ENCODE data around the gene ZNF426.

ZNF426 gene

DNA sequence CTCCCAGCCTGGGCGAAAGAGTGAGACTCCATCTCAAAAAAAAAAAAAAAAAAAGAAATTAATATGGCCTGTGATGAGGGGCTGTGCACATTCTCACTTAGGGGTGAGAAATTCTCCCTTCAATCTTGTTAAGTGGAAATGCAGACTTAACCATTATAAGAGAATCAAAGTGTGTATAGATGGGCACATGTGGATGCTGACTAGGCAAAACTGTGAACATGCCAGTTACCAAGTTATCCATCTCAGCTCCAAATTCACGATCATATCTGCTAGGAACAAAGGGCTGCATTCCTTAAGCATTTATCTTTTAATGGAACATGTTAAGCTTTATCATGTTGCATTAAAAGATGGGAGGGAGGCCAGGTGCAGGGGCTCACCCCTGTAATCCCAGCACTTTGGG is 44.3 kb downstream of the ZNF426 start:
- no peak for DNase-seq

DNA sequence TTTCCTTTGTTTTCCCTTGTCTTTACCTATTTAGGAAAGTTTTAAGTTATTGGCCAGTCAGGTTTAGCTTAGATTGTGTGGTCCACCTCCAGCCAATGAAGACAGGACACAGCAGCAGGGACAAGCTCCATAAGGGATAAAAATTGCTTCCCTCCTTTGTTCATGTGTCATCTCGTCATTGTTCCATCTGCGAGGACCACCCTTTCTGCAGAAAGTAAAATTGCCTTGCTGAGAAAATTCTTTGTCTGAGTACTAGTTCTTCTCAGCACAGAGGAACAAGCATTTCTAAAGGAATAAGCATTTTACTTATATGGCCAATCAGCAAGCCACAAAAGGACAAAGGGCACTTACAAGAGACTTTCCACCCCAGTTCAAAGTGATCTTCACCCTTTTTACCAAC is 51.4 kb downstream of the ZNF426 start:
- no peak for DNase-seq

DNA sequence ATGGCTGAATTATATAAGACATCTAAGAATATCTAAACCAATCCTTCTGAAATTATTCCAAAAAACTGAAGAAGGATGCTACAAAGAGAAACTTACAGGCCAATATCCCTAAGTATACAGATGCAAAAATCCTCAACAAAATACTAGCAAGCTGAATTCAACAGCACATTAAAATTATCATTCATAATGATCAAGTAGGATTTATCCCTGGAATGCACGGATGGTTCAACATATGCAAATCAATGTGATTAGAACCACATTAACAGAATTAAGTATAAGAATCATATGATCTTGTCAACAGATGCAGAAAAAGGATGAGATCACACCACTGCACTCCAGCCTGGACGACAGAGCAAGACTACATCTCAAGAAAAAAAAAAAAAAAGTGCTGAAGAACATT is 53.3 kb downstream of the ZNF426 start:
- DNase-seq = no peak

DNA sequence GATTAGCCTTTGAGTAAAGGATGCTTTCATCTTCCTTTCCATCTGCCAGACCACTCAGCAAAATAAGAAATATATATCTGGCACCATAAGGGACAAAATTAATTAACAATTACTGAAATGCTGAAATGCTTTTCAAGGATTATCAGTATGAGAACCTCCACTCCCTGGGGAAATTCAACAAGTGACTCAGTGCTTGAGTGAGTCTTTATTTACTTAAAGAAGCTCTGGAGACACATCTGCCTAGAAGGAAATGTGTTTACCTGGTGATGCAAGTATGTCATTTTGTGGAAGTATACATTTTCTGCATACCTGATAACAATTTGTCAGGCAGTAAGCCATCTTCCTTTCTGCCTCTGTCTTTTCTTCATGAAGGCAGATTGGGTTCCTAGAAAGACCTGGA is 63.5 kb downstream of the ZNF426 start:
- DNase-seq = no peak
